GM19043 (cell line): ENCODE data around the gene ETHE1.
"Not testable (repeated sequence)": the region's sequence is repeated elsewhere in the genome, so short reads cannot be mapped to it uniquely, and the experiment has no call there.

Experiments
- ATAC-seq: cut with Tn5 transposase; IDR thresholded peaks from one replicate; pipeline ENCODE4 v1.9.1; 2021; ENCODE audit warnings: low read depth; ENCODE audit not compliant: unreplicated experiment

The ETHE1 gene

DNA sequence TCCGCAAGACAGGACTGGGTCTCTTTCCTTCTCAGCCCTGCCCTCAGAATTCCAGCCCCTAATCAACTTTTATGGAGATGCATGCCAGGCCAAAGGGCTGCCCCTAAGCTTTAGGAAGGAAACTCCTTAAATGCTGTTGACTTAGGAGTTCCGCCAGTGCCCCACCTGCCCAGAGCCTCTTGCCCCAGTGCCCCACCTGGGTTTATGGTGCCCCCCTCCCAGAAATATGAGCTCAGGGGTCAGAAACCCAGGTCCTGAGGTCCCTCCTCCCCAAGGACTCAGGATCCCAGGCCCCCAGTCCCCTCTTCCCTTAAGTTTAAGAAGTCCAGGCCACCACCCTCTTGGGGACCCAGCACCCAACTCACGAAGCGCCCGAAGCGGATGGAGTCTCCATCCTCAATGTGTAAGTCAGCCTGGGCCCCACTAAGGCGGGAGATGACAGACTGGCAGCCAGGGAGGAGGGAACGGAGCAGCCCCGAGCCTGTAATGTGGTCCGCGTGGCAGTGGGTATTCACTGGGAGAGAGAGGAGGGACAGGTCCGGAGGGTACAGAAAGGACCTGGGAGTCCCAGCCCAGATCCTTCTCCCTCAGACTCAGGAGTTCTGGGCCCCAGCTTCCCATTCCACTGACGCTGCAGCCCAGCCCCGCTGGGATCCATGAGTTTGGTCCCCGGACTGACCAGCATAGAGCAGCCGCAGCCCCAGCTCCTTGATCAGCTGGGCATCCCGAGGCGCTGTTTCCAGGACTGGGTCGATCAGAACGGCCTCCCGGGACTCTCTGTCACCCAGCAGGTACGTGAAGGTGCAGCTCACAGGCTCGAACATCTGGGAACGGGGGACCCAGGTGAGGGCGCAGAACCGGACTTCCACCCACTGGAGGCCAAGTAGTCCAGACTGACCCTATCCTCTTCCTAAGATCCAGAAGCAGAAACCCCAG is 897 bp downstream of the ETHE1 start:
- no peak for ATAC-seq

DNA sequence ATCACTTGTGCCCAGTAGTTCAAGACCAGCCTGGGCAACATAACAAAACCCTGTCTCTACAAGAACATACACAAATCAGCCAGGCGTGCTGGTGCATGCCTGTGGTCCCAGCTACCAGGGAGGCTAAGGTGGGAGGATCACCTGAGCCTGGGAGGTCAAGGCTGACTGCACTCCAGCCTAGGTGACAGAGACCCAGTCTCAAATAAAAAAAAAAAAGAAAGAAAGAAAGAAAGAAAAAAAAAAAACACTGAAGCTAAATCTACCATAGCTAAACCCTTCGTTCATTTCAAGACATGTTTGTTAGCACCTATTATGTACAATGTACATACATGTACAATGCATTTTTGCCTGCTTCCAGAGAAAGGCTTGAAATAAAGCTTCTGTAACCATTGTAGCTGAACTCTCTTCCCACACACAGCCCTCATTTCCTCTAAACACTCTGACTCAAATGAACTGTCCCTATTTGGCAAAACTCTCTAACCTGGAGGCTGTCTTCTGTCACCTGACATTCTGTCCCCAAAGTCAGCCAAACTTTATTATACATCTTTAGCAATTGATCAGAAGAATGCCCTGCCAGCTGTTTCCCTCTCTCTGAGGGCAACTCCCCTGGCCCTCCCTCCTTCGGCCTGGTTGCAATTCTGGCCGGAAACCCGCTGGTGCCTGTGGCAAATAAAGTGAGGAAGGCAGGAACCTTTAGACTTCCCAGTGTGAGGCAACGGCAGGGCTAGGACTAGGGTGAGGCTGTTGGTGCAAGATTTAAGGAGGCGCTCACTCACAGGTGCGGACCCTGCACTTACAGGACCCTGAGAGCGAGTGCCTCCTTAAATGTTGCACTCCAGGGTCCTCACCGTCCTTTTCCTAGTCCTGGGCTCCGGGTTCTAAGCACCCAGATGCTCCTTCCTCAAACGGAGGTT is 1.8 kb downstream of the ETHE1 start:
- no peak for ATAC-seq

DNA sequence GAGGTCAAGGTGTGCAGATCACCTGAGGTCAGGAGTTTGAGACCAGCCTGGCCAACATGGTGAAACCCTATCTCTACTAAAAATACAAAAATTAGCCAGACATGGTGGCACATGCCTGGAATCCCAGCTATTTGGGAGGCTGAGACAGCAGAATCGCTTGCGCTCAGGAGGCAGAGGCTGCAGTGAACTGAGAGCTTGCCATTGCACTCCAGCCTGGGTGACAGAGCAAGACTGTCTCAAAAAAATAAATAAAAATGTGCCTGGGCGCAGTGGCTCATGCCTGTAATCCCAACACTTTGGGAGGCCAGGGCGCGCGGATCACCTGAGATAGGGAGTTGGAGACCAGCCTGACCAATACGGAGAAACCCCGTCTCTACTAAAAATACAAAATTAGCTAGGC is 3.3 kb downstream of the ETHE1 start:
- ATAC-seq, result not testable (repeated sequence)

DNA sequence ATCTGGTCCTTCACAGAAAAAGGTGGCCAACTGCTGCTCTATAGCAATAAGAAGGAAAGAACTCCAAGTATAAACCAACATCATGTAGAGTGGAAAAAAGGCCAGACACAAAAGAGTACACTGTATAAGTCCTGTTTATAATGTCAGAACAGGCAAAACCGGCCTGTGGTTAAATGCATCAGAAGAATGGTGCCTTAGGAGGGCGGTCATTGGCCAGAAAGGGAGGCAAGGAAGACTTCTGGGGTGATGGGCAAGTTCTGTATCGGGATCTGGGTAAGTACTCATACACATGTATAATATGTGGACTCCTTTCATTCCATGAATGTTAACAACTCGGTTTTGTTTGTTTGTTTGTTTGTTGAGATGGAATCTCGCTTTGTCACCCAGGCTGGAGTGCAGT is 4.1 kb downstream of the ETHE1 start:
- ATAC-seq, result no peak

DNA sequence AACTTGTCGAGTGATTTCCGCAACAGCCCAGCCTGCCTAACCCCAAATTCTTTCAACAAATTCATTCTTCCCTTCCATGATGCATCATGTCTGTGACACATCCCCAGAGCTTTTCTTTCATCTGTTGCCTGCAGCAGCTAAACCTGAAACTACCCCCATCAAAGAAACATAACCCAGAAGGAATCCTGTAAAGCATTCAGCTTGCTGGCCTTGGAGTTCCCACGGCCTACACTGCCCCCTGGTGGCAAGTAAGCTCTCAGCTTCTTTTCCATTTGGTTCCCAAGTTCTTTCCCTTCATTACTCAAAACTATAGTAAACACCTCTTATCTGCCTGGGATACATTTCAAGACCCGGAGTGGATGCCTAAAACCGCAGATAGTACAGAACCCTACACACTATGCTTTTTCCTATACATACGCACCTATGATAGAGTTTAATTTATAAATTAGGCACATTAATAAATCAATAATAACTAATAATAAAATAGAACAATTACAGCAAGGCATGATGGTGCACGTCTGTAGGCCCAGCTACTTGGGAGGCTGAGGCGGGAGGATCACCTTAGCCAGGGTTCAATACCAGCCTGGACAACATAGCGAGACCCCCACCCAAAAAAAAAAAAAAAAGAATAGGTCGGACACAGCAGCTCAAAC is 7.4 kb downstream of the ETHE1 start:
- ATAC-seq, result no peak

DNA sequence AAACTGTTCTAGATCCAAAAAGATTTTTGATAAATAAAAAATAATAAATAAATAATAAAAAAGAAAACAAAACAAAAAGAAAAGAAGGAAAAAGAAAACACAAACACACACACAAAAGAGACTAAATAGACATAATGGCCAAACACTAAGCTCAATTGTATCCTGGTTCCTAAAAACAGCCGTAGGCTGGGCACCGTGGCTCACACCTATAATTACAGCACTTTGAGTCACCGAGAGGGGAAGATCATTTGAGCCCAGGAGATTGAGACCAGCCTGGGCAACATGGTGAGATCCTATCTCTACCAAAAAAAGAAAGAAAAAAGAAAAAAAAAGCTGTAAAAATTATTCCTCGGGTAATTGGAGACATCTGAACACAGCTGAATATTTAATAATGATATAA is 8.9 kb downstream of the ETHE1 start:
- ATAC-seq, result no peak

DNA sequence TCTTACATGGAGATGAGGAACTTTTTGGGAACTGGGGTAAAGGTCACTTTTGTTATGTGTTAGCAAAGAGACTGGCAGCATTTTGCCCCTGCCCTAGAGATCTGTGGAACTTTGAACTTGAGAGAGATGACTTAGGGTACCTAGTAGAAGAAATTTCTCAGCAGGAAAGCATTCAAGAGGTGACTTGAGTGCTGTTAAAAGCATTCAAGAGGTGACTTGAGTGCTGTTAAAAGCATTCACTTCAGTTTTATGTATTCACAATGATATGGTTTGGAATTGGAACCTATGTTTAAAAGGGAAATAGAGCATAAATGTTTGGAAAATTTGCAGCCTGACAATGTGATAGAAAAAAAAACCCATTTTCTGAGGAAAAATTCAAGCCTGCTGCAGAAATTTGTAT is 14.6 kb downstream of the ETHE1 start:
- ATAC-seq, result not testable (repeated sequence)

DNA sequence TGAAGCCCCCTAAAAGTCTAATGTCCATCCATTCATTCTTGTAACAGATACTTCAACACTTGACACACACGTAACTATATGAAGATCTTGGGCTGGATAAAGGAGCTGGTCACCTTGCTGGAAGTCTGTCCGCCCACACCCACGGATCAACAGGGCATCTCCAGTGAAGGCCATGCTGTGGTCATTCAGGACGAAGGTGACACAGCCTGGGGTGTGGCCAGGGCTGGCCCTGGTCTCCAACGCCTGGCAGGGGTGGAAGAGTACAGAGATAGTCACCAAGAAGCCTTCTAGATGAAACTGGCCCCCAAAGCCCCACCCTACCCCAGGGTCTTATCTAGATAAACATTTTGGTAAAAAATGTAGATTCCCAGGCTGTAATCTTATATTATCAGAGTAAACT is 15.7 kb downstream of the ETHE1 start:
- no peak for ATAC-seq

DNA sequence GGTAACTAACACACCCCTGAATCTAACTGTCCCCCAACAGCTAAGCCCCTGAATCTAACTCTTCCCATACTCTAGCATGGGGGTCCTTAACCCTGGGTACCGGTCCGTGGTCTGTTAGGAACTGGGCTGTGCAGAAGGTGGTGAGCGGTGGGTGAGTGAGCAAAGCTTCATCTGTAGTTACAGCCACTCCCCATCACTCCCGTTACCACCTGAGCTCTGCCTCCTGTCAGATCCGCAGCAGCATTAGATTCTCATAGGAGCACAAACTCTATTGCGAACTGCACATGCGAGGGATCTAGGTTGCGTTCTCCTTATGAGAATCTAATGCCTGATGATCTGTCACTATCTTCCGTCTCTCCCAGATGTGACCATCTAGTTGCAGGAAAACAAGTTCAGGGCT is 16.3 kb downstream of the ETHE1 start:
- ATAC-seq, result no peak

DNA sequence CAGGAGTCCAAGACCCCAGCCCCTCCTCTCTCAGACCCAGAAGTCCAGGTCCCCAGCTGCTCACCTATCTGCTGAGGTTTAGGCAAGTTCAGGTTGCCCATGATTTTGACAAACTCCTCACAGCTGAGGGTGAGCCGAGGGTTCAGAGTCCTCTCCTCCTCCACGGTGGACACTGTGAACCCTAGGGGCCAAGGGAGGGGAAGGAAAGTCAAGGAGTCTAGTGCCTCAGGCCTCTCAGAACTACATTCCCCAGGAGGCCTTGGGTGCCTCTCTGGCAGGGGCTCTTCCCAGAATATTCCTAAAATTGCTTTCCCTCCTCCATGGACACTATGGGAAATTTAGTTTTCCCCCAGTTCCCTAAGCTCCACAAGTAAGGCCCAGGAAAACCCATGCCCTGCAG is 19.1 kb downstream of the ETHE1 start:
- ATAC-seq, result no peak

DNA sequence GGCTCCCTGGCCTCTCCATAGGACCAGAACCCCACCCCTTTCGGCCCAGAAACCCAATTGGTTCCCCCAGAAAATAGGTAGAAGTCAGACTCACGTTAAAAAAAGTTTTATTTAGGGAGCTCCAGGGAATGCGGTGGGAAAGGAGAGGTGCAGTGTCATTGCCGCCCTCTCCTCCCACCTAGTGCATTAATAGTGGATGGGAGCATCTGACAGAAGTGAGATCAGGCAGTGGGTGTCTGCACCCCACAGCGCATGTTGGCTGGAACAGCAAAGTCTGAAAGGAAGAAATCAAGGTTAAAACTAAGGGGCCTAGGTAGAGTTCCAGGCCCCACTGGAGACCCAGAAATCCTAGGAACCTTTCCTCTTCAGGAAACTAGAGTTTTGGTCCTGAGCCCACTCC is 20.4 kb downstream of the ETHE1 start:
- no peak for ATAC-seq

DNA sequence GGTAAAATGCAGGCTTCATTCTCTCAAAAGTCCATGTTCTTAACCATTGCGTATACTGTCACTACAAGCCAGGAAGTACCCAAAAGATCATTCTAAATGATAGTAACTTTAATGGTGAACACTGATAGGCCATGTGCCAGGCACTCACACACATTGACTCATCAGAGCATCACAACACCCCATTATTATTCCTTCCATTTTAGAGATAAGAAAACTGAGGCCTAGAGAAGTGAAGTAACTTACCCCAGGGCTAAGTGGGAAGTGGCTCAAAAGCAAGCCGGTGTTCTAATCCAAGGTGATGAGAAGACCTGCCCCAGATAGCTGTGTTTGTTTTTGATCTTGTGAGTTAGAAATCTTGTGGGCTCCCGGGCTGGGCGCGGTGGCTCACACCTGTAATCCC is 21.1 kb downstream of the ETHE1 start:
- no peak for ATAC-seq

DNA sequence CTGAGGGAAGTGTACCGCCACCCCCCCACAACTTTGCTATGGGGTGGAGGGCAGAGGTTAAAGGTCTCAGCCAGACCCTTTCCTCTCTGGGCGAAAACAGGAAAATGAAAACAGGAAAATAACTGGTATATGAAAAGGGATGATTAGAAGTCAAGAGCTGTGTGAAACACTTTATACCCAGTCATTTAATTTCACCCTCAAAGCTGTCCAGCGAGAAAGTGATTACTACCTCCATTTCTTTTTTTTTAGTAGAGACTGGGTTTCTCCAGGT is 21.9 kb downstream of the ETHE1 start:
- ATAC-seq, result no peak

DNA sequence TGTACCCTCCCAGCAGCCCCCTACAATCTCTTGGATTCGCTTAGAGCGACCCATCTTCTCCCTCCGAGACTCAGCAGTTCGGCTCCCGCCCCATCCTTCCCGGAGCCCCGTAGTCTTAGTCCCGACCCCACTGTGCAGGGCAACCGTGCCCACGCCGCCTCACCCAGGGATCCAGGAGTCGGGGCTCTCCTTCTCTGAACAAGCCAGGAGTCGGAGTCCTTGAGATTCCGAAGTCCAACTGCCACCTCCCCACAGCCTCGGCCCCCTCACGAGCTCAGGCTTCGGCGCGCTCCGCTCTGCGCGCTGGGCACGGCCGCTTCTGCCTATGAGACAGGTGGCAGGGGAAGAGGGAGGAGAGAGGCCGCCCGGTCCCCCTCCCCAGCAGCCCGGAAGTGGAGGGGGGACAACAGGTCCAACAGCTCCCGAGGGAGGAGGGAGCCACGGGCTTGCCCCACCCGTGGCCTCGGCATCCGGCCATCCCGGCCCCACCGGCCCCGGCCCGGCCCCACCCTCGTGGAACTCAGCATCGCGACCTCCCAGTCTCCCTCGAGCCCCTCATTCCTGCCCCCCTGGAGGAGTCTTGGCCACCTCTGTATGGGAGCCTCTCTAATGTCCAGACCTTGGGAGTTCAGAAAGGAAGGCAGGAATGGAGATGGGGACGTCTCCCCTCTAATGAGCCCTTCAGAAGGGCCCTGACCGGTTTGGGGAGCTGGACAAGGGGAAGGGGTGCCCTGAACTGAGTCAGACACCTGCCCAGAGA is 22.4 kb downstream of the ETHE1 start, which contains the start of gene PHLDB3:
TSS of gene PHLDB3 (minus strand) at position 321 of the 760 bp plus-strand sequence. CDS start 628 bp downstream, outside the sequence.
- ATAC-seq, result no peak

DNA sequence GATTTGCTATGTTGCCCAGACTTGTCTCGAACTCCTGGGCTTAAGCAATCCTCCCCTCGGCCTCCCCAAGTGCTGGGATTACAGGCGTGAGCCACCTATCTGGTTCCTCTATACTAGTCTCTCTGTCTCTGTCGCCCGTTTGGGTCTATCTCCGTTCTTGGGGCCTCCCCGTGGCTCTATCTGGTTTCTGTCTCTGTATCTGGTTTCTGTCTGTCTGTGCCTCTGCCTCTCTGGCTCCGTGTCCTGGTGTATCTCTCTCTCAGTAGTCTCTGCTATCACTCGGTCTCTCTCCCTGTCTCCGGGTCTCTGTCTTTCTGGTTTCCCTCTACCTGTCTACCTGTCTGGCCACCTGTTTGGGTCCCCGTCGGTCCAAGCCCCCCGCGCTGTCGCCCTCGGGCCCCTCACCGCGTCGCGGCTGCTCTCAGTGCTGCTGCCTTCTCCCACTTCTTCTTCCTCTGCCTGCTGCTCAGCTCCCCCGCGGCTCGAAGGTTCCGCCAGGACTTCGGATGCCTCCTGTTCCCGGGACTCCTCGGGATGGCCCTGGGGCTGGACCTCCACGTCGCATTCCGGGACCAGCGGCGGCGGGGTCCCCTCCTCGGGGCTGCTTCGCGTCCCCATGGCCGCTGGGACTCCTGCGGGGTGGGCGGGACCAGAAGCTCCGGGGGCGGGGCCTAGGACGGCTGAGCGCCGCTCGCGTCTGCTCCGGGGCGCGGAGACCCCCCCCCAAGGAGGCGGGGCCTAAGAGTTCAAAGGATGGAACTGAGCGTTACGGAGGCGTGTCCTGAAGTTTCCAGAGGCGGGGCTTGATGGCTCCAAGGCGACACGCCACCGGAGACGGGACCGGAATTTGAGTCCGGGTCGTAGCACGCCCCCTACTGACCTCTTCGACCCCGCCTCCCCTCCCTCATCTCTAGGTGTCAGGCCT is 23.2 kb downstream of the ETHE1 start:
- ATAC-seq, result peak; percentile 90

DNA sequence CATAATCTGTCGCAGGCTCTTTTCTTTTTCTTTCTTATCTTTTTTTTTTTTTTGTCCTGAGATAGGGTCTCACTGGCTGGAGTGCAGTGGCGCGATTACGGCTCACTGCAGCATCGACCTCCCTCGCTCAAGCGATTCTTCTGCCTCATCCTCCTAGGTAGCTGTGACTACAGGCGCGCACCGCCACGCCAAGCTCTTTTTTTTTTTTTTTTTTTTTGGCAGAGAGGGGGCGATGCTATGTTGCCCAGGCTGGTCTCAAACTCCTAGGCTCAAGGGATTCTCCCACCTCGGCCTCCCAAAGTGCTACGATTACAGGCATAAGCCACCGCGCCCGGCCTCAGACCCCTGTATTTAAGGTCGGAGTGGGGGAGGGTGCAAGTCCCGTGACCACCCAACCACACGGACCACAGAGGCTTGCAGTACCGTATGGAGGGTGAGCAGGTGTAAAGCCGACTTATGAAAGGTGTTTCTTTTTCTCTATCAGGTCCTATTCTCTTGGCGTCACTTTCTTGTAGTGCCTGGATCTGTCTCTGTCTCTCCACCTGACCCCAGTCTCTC is 24.5 kb downstream of the ETHE1 start:
- ATAC-seq, result no peak

DNA sequence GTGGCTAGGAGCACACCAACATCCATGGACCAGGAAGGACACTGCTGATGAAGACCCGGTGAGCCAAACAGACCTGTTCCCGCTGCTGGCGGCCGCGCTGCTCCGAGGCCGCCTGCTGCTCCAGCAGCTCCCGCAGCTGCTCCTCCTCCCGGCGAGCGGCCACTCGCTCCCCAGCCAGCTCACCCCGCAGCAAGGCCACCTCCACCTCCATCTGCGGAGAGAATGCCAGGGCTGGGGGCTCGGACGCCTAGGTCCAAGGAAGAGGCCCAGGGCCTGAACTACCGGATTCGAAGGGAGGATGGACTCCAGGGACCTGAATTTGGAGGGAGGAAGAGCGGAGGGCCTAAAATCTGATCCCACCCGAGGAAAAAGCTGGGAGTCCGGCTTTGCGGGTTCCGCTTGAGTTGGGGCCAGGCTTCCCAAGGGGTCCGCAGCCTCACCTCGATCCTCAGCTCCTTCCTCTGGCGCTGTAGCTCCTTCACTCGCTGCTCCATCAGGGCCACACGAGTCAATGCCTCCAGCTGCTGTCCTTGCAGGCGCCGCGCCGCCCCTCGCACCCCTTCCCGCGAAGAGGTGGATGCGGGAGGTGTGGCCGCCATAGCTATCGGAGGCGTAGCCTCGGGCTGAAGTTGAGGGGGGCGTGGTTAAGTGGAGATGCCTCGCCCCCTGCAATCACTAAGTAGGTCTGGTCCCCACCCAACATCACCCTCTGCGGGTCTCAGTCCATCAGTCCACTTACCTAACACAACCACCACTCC is 25.2 kb downstream of the ETHE1 start:
- ATAC-seq, result no peak

DNA sequence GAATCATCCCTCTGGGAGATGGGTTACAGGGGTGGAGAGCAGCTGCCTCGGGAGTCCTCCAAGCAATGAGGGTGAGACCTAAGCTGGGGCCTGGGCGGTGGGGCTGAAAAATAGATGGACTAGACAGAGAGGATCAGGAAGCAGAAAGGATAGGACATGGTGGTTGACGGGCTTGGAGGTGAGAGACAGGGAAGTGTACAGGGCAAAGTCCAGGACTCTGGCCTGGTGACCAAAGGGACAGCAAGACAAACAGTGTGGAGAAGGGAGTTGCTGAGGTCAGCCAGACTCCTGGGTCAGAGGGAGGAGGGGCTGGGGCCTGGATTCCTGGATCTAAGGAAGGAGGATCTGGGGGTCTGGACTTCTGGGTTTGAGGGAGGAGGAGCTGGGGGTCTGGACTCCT is 28.0 kb downstream of the ETHE1 start:
- no peak for ATAC-seq
